ENCODE data around the gene DNAJA2.
"Not testable (repeated sequence)": the region's sequence is repeated elsewhere in the genome, so short reads cannot be mapped to it uniquely, and the experiment has no call there.

DNAJA2 gene
- 158 to 162 reads per million in 2 donors for total RNA-seq

DNA sequence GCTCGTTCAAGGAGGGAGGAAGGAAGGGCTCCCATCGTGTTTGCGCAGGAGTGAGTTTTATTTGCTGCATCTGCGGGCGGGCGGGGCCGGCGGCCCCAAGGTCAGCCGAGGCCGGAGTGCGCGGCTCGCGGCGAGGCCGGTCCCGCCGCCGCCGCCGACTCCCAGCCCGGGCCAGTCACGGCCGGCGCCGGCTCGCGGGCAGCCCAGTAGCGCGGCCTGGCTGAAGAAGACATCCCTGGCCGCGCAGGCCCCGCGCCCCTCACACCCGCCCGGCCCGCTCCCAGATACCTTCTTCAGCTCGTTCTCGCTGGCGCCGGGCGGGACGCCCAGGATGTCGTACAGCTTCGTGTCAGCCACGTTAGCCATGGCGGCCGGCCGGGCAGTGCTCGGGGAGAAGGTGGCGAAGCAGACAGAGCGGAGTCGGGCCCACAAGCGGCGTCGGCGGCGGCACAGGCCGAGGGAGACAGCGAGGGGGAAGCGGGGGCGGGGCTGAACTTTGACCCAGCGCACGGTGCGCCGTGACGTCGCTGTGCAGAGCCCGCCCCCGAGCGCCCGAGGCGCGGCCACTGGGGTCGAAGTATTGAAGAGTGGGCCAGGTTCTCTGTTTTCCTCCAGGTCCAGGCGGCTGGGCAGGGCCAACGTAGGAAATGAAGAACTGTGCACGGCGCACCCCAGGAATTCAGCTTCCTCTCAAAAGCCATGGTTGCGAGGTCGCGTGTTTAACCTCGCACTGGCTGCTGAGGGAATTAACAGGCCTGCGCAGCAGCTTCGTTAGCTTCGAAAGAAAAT lies at the start of gene DNAJA2:
Gene DNAJA2 (minus strand): TSS at position 468 of the 789 bp plus-strand sequence. CDS start 102 bp downstream, at position 366.
- peak; percentile 84 to 94 (median 89) for DNase-seq

DNA sequence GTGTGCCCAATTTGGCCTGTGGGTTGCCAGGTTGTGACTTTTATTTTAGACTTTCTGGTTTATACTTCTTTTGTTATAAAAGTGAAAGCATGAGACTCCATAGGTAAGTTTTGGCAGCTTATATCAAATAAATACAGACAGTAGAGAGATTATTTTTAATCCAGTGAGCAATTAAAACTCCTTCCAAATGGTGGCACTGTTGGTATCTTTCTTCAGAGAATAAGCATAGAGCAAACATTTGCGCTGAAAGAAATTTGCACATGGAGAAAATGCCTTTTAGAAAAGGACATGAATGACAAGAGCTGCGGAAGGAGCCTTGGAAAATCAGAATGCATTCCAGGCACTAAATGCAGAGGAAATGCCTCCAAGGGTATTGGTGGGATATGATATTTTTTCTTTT lies 46.1 kb upstream of the DNAJA2 start:
- DNase-seq = peak in 1 of 5 experiments; percentile 21

DNA sequence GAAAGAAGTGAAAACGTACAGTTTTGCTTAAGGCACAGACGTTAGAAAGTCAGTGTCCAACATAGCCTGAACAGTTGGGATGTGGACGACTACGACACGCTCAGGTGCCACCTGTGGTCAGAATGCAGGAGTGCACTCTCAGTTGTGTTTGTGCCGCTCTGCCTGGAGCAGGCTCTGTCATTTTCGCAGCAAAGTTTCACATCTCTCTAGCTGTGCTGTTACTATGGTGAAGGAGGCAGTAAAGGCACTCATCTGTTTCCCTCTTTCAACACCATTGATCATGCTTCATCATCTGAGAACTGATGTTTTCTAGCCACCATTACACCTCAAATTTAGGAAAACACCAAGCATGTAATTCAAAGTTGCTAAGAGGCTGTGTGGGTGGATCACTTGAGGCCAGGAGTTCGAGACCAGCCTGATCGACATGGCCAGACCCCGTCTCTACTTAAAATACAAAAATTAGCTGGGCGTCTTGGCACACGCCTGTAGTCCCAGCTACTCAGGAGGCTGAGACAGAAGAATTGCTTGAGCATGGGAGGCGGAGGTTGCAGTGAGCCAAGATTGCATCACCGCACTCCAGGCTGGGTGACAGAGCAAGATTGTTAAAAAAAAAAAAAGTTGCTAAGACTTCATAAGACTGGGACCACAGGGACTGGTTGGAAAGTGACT lies 44.9 kb upstream of the DNAJA2 start:
- peak in 3 of 5 experiments; percentile 13 to 84 (median 18) for DNase-seq

DNA sequence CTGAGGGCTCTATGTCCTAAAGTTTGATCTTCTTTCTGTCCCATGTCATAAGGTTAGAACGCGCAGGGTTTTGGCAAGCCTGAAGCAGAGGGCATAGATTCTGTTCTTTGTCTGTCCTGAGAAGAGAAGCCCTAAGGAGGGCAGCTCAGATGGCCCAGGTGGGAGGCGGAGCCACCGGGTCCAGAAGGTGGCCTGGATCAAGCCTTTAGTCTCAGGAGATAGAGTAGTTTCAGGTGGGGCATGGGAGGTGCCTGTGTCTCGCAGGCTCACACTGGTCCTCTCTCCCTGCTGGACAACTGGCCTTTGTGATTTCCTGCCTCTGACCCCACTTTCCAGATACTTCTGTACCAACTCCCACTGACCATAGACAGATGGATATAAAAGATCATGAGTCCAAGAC lies 44.2 kb upstream of the DNAJA2 start:
- DNase-seq = no peak

DNA sequence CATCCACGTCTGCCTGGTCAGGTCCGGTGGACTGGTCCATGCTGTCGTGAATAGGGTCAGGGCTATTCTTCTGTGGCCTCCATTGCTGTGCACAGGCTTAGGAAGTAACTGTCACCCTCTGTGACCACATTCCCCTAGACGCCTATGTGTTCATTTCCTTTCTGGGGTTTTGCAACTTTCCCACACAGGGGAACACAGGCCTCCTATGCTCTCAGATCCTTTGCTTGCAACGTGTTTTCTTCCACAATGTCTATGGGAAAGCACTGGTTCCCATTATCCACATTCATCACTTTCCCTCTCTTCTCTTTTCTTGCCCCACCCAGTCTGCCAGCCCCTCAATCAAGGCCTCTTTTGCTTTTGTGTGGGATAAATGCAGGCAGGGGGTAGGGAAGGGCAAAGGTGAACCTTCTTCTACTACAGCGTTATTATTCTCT lies 43.2 kb upstream of the DNAJA2 start:
- peak in 2 of 5 experiments; percentile 20 to 47 for DNase-seq

DNA sequence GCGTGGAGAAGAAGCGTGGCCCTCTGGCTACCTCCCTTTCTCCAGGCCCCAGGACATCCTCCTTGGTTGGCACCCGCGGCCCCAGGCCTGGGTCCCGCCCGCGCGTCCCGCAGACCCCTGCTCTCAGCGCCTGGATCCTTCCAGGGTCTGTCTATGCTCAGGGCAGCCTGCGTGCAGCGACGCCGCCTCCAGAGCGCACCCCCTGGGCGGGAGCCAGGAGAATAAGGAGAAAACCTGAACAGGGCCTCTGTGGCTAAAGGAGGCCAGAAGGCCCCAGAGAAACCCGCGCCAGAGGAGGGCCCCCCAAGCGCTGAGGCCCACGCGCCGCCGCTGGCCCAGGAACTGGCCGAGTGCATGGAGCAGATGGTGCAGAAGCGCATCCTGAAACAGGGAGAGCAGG lies 40.4 kb upstream of the DNAJA2 start:
- no peak for DNase-seq

DNA sequence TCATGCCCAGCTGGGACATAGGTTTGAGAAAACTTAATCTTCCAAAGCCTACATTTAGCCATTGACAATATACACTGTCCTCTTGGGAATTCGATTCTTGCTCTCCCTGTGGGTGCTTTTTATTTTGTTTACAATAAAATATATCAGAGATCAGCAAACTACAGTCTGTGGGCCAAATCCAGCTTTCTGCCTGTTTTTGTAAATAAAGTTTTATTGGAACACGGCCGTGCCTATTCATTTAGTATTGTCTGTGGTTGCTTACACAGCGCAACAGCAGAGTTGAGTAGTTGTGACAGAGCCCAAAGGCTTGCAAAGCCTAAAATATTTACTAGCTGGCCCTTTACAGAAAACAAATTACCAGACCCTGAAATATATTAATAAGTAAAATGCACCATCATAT lies 39.7 kb upstream of the DNAJA2 start:
- no peak for DNase-seq

DNA sequence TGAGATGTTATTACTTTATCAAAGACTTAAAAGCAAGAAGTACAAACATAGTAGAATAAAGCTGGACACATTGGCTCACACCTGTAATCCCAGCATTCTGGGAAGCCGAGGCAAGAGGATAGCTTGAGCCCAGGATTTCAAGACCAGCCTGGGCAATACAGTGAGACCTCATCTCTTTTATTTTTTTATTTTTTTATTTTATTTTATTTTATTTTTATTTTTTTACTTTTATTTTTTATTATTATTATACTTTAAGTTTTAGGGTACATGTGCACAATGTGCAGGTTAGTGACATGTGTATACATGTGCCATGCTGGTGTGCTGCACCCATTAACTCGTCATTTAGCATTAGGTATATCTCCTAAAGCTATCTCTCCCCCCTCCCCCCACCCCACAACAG lies 37.3 kb upstream of the DNAJA2 start:
- DNase-seq = not testable (repeated sequence)

DNA sequence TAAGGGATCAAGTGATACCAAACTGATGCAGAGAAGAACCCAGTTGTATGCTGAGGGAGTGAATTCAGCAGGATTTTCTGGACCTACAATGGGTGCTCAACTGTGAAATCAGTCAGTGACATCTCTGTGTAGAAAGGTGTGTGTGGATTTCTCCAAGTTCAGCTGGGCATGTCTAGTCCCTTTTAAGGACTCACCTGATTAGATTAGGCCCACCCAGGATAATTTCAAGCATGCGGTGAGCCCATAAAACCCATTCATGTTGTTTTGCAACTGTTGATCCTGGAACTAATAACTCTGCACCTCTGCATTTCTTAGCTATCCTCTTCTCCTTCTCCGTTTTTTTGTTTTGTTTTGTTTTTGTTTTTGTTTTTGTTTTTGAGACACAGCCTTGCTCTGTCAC lies 35.1 kb upstream of the DNAJA2 start:
- no peak for DNase-seq

DNA sequence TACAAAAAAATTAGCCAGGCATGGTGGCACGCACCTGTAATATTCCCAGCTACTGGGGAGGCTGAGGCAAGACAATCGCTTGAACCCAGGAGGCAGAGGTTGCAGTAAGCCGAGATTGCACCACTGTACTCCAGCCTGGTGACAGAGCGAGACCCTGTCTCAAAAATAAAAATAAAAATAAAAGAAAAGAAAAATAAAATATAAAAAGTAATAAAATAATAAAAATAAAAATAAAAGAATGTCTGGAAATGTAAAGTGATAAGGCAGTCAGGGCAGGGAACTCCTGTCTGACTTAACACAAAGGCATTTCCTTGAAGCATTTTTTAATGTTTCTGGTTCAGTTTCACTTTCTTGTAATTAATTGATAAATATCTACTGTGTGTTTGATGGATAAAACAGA lies 34.7 kb upstream of the DNAJA2 start:
- DNase-seq = no peak

DNA sequence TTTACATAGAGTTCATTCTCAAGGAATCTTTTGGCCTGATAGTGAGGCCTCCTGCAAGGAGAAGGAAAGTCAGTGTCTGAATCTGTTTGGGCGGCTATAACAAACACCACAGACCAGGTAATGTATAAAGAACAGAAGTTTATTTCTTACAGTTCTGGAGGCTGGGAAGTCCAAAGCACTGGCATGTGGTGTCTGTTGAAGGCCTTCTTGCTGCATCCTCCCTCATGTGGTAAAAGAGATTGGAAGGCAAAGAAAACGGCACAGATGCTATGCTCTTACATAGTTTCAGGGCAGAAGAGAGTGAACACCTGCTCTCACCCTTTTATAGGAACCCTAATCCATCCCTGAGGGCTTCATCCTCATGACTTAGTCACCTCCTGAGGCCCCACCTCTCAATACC lies 31.2 kb upstream of the DNAJA2 start:
- no peak for DNase-seq

DNA sequence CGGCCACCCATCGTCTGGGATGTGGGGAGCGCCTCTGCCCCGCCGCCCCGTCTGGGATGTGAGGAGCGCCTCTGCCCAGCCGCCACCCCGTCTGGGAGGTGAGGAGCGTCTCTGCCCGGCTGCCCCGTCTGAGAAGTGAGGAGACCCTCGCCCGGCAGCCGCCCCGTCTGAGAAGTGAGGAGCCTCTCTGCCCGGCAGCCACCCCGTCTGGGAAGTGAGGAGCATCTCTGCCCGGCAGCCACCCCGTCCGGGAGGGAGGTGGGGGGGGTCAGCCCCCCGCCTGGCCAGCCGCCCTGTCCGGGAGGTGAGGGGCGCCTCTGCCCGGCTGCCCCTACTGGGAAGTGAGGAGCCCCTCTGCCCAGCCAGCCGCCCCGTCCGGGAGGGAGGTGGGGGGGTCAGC lies 26.6 kb upstream of the DNAJA2 start:
- DNase-seq = not testable (repeated sequence)

DNA sequence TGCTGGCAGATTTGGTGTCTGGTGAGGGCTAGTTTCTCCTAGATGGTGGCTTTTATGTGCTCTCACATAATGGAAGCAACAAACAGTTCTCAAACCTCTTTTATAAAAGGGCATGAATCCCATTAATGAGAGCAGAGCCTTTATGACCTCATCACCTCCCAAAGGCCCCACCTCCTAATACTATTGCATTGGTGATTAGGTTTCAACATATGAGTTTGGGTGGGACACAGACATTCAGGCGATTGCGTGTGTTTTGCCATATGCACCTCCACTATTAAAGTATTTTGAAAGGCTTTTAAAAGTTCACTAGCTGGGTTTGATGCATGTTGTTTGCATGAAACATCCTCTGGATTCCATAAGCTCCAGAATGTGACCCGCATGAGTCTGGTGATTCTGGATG lies 24.4 kb upstream of the DNAJA2 start:
- no peak for DNase-seq

DNA sequence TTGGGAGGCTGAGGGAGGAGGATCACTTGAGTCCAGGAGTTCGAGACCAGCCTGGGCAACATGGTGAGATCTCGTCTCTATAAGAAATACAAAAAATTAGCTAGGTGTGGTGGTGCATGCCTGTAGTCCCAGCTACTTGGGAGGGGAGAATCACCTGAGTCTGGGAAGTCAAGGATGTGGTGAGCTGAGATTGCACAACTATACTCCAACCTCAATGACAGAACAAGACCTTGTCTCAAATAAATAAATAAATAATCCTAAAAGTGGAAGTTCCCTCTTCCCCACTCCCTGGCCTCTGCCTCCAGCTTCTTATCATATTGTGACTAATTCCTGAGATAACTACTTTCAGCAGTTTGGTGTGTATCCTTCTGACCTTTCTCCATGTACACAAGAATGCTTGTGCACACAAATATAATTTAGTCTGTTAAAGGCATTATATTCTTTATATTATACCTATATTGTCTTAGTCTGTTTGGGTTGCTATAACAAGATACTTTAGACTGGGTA lies 23.5 kb upstream of the DNAJA2 start:
- DNase-seq = no peak

DNA sequence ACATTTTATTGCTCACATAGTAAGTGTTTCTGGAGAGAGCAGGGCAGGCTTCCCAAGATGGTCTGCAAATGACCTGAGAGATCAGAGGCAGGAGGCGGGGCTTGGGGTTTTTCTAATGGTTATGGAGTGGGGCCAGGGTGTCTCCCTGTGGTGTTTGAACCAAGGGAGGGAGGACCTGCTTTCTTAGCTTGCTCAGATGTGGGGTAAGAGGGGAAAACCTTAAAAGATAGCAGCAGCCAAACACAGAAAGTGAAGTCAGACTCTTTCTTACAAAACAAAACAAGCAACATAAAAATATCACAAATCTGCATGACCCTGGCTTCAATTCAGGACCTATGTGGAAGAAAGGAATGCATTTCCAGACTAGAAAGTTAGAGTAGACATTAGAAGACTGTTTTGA lies 22.9 kb upstream of the DNAJA2 start:
- no peak for DNase-seq

DNA sequence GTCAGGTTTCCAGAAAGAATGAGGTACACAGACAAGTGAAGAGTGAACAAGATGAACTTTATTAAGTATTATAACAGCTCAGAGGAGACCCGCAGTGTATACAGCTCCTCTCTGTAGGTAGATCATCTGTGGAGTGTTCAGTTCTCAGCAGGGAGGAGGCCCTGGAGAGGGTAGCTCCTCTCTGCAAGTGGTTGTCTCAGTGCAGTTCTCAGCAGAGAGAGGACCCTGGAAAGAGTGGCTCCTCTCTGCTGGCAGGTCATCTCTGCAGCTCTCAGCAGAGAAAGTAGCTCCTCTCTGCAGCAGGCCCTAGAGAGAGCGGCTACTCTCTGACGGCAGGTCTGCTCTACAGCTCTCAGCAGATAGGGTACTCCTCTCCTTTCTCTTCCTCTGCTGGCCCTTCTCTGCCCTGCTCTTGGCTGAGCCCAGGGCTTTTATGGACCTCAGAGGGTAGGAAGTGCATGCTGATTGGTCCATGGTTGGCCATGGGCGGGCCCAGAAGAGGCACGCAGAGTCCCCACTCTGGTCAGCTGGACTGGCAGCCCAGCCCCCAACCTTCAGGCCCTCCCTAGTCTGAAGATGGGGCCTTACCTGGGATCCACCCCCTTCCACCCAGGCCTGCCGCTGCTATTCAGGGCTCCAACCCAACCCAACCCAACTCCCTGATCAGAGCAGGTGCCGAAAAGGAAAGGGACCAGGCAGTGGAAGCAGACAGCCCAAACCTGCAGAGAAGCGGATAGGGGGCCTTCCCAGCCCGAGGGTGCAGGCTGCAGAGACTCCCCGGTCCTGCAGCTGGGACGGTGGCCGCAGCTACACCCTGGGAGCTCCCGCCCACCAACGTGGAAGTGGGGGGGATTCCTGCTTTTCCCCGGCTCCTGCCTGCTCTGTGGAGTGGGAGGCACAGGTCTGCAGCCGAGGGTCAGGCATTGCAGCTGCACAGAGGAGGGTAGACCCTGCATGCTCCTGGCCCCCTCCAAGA lies 18.5 kb upstream of the DNAJA2 start:
- DNase-seq = no peak

DNA sequence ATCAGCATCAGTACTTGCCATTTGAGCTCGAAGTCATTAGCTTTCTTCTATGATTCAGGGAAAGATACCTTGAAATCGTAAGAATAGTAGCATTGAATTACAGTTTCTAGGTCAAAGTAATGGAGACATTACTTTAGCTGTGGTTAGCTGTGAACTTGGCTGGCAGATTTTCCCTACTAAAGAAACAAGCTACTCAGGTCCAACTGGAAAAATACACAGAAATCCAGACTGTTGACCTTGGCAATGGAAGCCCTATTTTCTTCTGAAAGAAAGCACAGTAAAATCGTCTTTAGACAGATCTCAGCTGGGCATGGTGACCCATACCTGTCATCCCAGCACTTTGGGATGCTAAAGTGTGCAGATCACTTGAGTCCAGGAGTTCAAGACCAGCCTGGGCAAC lies 13.4 kb upstream of the DNAJA2 start:
- DNase-seq = no peak

DNA sequence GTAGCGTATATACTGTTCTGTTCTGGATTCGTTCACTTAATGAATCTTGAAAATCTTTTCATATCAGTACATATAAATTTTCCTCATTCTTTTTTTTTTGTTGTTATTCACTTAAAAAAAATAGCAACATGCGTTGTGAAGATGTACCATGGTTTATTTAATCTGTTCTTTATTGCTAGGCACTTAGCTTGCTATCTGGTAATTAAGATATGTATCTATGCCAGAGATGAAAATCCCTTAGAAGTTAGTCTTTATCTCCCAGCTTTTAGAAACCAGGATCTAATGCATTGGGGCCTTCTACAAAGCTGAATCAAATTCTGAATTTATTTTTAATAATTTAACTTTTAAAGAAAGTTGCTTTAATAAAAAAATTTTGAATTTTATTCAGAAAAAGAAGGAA lies 13.0 kb upstream of the DNAJA2 start:
- no peak for DNase-seq

DNA sequence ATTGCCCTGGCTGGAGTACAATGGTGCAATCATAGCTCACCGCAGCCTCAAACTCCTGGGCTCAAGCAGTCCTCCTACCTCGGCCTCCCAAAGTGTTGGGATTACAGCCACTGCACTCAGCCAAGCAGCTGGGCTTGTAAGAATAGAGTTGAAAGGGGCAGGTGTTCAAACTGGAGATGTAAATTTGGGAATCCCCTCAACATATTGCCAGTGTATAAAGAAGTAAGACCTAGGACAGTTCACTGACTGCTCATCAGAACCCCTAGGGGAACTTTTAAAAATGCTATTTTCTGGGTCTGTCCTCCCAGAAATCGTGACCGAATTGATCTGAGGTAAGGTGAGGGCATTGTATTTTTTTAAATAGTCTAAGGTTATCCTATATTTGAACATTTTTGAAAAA lies 8.9 kb upstream of the DNAJA2 start:
- DNase-seq = no peak

DNA sequence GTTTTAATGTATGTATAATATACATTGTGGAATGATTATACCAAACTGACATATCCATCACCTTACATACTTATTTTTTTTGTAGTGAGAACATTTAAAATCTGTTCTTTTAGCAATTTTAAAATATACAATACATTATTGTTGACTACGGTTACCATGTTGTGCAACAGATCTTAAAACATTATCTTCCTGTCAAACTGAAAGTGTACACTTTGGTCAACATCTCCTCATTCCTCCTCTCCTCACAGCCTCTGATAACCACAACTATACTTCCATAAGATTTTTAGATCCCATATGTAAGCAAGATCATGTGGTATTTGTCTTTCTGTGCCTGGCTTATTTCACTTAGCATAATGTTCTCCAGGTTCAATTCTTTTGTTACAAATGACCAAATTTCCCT lies 7.5 kb upstream of the DNAJA2 start:
- no peak for DNase-seq

DNA sequence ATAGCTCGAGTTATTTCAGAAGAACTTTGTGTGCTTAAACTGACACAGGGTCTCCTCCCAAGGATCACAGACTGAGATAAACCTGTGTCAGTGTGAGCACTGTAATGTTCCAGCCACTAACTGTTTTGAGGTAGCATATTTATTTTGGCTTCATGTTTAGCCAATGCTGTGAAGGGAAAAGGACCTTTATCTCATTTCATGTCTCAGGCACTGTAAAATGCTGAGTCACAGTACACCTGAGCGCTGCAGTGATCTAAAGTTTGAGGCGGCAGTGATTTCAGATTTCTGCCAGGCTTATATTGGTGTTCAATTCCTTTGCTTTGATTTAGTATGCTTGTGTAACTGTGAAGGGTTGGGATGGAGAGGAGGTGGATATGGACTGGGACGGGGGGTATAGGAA lies 3.1 kb upstream of the DNAJA2 start:
- peak in 1 of 5 experiments; percentile 49 for DNase-seq

DNA sequence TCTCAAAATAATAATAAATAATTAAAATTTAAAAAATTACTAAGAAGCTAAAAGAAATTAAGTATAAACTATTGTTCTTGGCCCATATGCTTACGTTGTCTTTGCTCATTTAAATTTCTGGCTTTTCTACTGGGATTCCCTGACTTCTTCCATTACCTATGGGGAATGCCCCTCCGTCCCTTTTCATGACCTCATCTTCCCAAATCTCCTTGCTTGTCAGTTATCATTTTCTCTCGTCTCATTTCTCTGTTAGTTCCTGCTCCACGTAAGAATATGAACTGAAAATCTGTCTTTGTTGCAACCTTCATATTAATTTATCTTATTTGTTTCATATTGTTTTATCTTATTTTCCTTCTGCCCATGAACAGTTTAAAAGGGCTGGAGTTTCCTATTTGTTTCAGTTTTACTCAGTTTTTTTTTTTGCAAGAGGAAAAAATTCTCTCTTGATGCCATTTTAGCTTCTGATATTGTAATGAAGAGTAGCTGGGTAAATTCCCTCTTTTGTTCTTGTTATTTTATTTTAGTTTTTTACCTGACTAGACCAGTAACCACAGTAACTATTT lies 2.5 kb upstream of the DNAJA2 start:
- DNase-seq = no peak

All from T-helper 2 cell (primary cell).